LoVo (cell line): ENCODE results near the gene DLX3.

Source experiments
- DNase-seq: peaks from one replicate; pipeline ENCODE4 v3.0.0-alpha.2; 2016; ENCODE audit warnings: low spot score

The DLX3 gene

DNA sequence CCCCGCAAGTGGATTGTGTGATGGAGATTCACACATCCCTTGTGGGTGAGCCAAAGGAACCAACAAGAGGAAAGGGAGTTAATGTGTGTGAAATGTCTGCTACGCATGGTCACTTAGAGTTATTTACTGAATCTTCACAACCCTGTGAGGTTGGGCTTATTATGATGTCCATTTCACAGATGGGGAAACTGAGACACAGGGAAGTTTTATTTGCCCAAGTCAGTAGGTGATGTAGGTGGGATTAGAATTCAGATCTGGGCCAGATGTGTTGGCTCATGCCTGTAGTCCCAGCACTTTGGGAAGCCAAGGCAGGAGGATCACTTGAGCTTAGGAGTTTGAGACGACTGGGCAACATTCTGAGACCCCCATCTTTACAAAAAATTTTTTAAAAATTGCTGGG, 37.7 kb downstream of the DLX3 start:
- no peak for DNase-seq

DNA sequence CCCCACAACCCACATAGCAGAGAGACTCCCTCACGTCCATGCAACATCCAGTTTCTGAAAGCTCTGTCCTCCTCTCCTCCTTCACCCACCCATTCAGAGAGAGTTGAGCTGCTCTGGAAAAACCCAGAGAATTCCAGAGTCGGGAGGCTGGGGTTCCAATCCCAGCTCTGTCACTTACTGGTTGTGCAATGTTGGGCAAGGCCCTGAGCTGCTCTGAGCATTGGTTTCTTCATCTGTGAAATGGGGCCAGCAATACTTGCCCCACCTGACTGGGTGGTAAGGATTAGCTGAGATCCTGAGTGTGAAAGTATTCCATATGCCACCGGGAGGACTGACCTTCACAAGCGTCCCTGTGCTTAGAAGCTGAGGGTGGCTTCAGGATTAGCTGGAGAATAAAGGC, 38.2 kb downstream of the DLX3 start:
- DNase-seq, result no peak

DNA sequence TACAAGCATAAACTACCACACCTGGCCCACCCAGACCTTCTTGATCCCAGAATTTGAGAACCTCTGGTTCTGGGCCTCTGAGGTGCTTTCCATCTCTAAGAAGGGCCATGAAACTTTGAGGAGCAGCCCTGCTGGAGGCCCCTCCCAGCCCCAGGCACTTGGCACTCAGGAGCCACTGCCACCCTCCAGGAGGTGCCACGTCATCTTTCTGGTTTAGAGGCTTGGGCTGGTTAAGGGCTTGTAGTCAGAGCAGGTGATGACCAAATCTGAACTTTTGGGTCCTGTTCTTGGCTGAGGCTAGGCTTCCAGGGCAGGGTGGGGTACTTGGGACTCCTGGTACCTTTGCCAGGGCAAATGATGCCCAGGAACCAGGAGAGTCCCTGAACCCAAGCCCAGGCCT, 39.9 kb downstream of the DLX3 start:
- DNase-seq, result no peak

DNA sequence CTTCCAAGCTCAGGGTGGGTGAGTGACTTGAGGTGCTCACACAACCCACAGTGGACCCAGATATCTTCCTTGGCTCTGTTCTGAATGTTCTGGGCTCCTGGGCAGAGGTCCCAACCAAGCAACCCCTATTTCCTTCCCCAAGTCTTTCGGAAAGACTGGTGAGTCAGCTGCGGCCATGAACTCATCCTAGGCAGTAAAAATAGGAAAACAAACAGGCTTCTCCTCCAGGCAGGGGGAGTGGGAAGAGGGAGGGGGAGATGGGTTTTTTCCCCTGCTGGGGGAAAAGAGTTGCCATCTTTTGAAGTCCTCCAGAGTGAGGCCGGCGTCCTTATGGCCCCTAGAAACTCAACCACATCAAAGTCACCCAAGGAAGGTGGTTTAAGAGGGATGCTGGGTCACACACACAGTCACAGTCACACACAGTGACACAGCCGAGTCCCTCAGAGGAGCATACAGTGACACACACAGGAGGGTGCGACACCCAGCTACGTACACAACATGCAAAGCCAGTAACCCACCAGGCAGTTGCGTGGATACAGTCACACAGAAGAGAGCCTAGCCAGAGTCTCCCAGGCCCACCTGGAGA, 42.0 kb downstream of the DLX3 start:
- DNase-seq, result no peak

DNA sequence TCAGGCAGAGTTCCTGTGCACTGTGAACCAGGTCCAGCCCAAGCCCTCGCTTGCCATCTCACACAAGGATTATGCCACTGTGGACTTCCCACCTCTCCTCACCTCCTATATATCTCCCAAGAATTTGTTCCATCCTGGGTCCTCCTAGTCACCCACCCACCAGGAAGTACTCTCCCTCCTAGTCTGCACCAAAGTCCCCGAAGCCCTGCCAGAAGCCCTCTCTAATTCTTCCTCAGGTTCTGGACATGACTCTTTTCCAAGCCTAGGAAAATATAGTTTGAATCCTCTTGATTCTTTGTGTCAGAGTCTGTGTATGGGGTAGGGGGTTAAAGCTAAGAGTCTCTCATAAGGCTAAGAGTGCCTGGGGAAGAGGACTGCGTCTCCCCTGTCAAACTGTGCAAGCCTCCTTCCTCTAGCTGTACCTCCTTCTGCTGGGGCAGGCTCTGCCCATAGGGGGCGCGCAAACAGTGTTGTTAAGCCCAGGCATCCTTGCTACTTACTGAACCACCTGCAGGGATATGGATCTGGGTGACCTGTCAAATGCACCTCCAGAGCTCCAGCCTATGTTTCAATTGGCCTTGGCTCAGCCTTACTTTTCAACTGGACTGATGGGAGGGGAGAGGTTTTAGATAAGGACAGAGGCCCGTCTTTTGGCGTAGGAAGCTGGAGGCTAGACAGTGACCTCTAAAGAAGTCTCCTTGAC, 42.7 kb downstream of the DLX3 start:
- peak; percentile 64 for DNase-seq

- no peak for DNase-seq
Observed at GRCh38 chr17:49951362-49952082, 43.5 kb downstream of the DLX3 start.

GRCh38 chr17:49949634-49950033, 45.4 kb downstream of the DLX3 start:
- no peak for DNase-seq

DNA sequence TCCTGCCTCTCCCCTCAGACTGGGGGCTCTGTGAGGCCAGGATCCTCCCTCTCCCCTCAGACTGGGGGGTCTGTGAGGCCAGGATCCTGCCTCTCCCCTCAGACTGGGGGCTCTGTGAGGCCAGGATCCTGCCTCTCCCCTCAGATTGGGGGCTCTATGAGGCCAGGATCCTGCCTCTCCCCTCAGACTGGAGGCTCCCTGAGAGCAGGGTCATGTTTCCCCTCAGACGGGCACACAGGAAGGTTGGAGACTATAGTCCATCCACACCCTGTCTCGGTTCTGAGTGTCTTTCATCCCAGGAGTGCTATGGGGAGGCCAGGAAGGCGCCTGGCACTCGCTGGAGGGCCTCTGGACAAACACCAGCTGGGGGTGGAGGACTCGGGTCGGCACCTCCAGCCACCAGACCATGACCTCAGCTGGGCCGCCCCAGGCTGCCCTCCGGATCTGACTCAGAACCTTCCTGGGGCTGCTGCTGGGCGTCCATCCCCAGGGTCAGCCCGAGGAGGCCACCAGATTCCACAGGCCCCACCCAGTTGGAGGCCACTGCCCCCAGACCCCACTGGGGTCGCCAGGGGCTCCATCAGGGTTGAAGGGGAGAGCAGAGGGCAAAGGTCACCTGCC, 48.0 kb downstream of the DLX3 start:
- no peak for DNase-seq

- no peak for DNase-seq
Observed at GRCh38 chr17:49946208-49946607, 48.8 kb downstream of the DLX3 start.

DNA sequence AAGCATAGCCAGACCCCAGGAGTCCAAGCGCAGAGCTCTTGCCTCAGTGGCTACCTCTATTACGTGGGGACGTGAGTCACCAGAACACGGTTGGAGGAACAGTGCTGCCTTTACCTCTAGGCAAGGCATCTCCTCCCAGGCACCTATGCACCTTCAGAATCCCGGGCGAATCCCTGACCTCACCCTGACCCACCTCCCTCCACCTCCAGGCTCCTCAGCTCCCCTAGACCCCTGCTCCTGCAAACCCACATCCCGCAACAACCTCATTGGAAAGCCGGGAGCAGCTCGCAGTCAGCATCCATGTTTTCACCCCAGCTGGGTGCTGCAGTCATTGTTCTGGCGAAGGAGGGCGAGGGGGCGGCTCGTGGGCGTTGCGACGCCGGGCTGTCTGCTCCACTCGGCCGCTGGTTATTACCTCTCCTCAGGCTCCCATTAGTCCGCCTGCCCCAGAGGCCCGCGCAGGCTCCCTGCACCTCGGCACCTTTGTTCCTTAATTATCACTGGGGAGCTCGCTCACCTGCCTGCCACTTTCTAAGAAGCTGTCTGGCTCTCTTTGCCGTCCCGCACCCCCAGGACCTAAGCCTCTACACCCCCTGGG, 50.7 kb downstream of the DLX3 start:
- no peak for DNase-seq

GRCh38 chr17:49942947-49943346, 52.1 kb downstream of the DLX3 start:
- no peak for DNase-seq

DNA sequence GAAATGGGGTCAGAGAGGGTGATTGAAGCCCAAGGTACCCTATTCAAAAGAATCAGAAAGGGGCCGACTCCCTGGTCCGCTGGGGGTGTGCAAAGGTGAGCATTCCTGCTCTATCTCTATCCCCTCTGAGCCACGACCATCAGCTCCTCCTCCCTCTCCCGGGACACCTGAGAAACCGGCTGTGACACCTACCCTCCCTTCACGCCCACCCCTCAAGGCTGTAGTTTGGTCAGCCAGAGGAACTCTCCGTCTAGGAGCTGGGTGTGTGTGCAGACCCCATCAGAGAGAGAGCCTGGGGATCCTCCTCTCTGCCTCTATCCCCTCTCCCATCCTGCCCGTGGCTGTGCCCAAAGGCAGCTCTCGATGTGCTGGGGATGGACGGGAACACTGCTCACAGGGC, 53.6 kb downstream of the DLX3 start:
- DNase-seq, result no peak
